Chondrocyte (in vitro differentiated cells): ENCODE results near the gene C1orf198. TPM values are rescaled to one million over a fixed set of nuclear protein-coding genes. Genes with fewer than 3 reads are reported as not detected.

ENCODE experiments used
- DNase-seq: peaks from one replicate; pipeline ENCODE4 v3.0.0; 2021; ENCODE audit warnings: mixed read lengths, low spot score
- H3K27ac Mint-ChIP-seq: one replicate; pipeline ENCODE4 v1.8.0; 2021; ENCODE audit warnings: mild to moderate bottlenecking, moderate library complexity, mixed read lengths; ENCODE audit not compliant: unreplicated experiment
- H3K27me3 Mint-ChIP-seq: 2 replicates; pipeline ENCODE4 v1.8.0; 2021; ENCODE audit warnings: low read depth, mixed read lengths
- H3K36me3 Mint-ChIP-seq: 2 replicates; pipeline ENCODE4 v1.8.0; 2021; ENCODE audit warnings: low read depth, mixed read lengths
- H3K4me1 Mint-ChIP-seq: 2 replicates; pipeline ENCODE4 v1.8.0; 2021; ENCODE audit warnings: low read depth, mild to moderate bottlenecking, mixed read lengths
- H3K4me3 Mint-ChIP-seq: one replicate; pipeline ENCODE4 v1.8.0; 2021; ENCODE audit warnings: mild to moderate bottlenecking, moderate library complexity, mixed read lengths; ENCODE audit not compliant: unreplicated experiment
- H3K9me3 Mint-ChIP-seq: 2 replicates; pipeline ENCODE4 v1.8.0; 2021; ENCODE audit warnings: low read depth, mixed read lengths
- total RNA-seq: library from RNA; stranded (reverse); gene quantifications from 3 replicates; pipeline ENCODE4 v1.2.1, GENCODE V29; 2021
- TF ChIP-seq, protein P1 (sequence below): fragments of 200-600 bp; sonication (generic); IDR thresholded peaks from 2 replicates; pipeline ENCODE4 v1.5.0; 2021; ENCODE audit warnings: antibody characterized with exemption, mild to moderate bottlenecking, moderate library complexity

Gene C1orf198
- total RNA-seq, 1 donor from 2014 or later: 505 TPM

DNA sequence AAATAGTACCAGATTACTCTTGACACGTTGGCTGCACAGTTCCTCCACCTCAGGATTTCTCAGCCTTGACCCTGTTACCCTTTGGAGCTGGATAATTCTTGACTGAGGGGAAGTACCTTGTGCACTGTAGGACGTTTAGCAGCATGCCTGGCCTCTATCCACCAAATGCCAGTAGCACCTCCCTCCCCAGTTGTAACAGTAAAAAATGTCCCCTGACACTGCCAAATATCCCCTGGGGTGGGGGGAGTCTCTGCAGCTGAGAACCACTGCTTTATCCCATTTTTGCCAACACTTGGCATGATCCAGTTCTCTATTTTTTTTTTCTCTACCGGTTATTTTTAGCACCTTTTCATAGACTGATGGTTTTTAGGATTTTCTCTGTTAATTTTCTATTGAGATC, 34.0 kb downstream of the C1orf198 start:
- peak; percentile 2 for DNase-seq
- Mint-ChIP-seq H3K4me1 (peaks cover 78% of the 10 kb centered on the region), H3K4me3 (no peak overlapping the region), H3K27ac (peak overlapping the region; percentile 45), H3K27me3 (no peaks in the 10 kb centered on the region), H3K9me3 (peaks cover 4% of the 10 kb centered on the region), H3K36me3 (peaks cover 42% of the 10 kb centered on the region)
- TF ChIP-seq, protein P1, sequence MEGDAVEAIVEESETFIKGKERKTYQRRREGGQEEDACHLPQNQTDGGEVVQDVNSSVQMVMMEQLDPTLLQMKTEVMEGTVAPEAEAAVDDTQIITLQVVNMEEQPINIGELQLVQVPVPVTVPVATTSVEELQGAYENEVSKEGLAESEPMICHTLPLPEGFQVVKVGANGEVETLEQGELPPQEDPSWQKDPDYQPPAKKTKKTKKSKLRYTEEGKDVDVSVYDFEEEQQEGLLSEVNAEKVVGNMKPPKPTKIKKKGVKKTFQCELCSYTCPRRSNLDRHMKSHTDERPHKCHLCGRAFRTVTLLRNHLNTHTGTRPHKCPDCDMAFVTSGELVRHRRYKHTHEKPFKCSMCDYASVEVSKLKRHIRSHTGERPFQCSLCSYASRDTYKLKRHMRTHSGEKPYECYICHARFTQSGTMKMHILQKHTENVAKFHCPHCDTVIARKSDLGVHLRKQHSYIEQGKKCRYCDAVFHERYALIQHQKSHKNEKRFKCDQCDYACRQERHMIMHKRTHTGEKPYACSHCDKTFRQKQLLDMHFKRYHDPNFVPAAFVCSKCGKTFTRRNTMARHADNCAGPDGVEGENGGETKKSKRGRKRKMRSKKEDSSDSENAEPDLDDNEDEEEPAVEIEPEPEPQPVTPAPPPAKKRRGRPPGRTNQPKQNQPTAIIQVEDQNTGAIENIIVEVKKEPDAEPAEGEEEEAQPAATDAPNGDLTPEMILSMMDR: no peak

DNA sequence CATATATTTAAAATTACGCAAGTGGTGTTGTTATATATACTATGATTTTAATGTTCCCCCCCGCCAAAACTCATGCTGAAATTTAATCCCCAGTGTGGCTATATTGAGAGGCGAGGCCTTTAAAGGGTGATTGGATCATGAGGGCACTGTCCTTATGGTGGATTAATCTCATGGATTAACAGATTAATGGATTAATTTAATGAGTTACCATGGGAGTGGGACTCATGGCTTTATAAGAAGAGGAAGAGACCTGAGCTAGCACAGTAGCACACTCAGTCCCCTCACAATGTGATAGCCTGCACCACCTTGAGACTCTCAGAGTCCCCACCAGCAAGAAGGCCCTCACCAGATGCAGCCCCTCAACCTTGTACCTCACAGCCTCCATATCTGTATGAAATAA, 34.8 kb downstream of the C1orf198 start:
- TF ChIP-seq, protein P1: no peak
- peak; percentile 8 for DNase-seq
- H3K9me3 Mint-ChIP-seq: peaks cover 4% of the 10 kb centered on the region
- H3K4me1 Mint-ChIP-seq: peaks cover 75% of the 10 kb centered on the region
- H3K36me3 Mint-ChIP-seq: peaks cover 34% of the 10 kb centered on the region
- no peaks in the 10 kb centered on the region for H3K27me3 Mint-ChIP-seq
- no peak overlapping the region for H3K27ac Mint-ChIP-seq
- no peak overlapping the region for H3K4me3 Mint-ChIP-seq

DNA sequence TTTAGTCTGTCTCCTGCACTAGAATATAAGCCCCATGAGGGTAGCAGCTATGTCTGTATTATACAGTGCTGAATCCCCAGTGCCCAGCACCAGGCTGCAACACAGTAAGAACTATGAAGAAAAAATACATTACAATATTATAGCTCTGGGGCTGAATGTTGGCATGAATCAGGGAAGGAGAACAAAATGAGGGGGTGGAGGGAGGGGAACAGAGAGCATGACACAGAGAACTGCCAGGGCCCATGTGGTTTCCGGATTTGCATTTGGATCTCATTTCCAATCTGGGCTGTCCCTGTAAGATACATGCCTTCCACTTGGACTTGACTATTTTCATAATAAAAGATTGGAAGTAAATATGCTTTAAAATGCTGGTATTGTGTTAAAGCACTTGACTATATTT, 35.8 kb downstream of the C1orf198 start:
- Mint-ChIP-seq H3K4me3 (no peak overlapping the region), H3K36me3 (peaks cover 24% of the 10 kb centered on the region), H3K27me3 (no peaks in the 10 kb centered on the region), H3K9me3 (peaks cover 4% of the 10 kb centered on the region), H3K4me1 (peaks cover 79% of the 10 kb centered on the region), H3K27ac (peak overlapping the region; percentile 41)
- DNase-seq: peak; percentile 0
- TF ChIP-seq, protein P1: no peak

DNA sequence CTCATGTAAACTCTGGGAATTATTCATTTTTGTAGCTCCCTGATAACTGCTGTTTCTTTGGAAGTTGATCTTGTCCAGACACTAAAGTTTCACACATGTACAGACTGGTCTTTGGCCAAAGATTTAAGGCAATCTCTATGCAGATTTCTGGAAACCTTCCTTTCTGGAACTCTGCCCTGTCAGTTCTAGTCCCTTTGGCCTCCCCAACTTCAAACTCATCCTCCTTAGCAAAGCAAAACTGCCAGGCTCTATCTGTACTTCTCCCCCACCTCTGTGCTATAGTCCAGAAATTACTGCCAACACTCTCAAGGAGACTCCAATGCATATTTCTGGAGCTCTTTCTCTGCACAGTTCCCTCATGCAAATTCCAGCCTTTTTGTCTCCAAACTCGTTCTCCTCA, 36.5 kb downstream of the C1orf198 start:
- H3K9me3 Mint-ChIP-seq: peaks cover 4% of the 10 kb centered on the region
- H3K4me3 Mint-ChIP-seq: no peak overlapping the region
- peak overlapping the region; percentile 41 for H3K27ac Mint-ChIP-seq
- H3K4me1 Mint-ChIP-seq: peaks cover 83% of the 10 kb centered on the region
- TF ChIP-seq, protein P1: no peak
- no peaks in the 10 kb centered on the region for H3K27me3 Mint-ChIP-seq
- H3K36me3 Mint-ChIP-seq: peaks cover 20% of the 10 kb centered on the region
- no peak for DNase-seq

DNA sequence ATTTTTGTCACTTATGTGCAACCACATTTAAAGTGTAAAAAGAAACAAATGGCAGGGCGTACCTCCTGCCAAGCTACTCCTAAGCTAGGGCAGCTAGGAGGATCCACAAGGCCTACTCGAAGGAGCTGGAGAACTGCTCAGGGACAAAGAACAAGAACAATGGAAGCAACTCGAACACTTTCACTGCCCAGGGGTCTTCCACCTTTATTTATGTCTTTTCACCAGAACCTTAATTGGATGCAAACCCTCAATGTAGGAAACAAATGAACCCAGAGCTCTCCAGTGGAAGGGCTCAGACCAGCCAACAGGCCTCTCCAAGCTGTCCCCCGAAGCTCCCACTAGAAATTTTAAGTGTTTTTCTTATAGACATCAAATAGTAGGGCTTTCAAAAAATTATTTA, 39.9 kb downstream of the C1orf198 start:
- Mint-ChIP-seq H3K9me3 (peaks cover 4% of the 10 kb centered on the region), H3K36me3 (peaks cover 4% of the 10 kb centered on the region), H3K4me1 (peaks cover 86% of the 10 kb centered on the region), H3K27ac (peak overlapping the region; percentile 49), H3K27me3 (no peaks in the 10 kb centered on the region), H3K4me3 (no peak overlapping the region)
- TF ChIP-seq, protein P1: no peak
- no peak for DNase-seq
